CD4-positive, alpha-beta T cell treated with Interleukin-4 for 4 hours (primary cell): Measurements from ENCODE around the gene TIGD2.

Experiments used
- DNase-seq: peaks from one replicate; pipeline ENCODE4 v3.0.0-alpha.2; 2020

TIGD2 gene

GRCh38 chr4:89164400-89164799, 53.1 kb downstream of the TIGD2 start:
- DNase-seq = no peak
